LHCN-M2 (cell line): Measurements from ENCODE around the gene SLC35A3. TPM values are rescaled to one million over a fixed set of nuclear protein-coding genes. Genes with fewer than 3 reads are reported as not detected.

Experiments
- DNase-seq: peaks from one replicate; pipeline ENCODE4 v3.0.0-alpha.2; 2012; ENCODE audit warnings: low read depth
- total RNA-seq: library from RNA; depleted of rRNA; stranded (reverse); fragments of >200 nt; gene quantifications from 2 replicates; pipeline ENCODE4 v1.2.3, GENCODE V29; 2014; rRNA removed

SLC35A3 gene
- total RNA-seq, 1 experiment from 2014 or later = 32.0 TPM

DNA sequence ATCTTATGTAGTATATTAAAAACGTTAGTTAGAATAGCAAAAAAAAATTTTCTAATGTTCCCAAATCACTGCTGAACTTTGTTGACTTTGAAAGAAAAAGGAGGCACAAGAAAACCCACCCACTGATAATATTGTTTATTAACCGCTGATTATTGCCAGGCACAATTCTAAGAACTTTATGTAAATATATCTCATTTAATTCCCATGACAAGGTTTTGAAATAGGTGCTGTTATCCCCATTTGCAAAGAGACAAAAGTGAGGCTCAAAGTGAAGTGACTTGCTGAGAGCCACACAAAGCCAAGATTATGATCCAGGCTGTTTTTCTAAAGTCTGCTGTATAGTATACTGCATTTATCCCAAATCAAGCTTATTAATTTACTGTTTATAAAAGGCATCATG is 106.5 kb downstream of the SLC35A3 start:
- no peak for DNase-seq

DNA sequence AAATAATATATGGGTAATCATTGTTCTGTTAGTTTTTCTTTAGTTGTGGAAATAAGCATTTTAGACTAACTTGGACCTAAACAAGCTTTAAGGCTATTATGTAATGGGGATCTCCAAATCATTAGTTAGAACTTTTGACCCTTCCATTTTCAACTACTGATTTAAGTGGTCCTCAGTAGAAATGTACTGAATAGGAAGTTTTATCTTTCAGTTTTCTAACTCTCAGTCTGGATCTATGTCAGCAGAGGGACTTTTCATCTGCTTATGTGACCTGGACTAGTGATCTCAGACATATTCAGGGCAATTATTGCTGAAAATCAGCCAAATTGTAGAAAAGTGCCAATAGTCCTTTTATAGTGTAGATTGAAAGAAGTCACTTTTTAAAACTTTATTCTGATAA is 106.9 kb downstream of the SLC35A3 start:
- DNase-seq = no peak

DNA sequence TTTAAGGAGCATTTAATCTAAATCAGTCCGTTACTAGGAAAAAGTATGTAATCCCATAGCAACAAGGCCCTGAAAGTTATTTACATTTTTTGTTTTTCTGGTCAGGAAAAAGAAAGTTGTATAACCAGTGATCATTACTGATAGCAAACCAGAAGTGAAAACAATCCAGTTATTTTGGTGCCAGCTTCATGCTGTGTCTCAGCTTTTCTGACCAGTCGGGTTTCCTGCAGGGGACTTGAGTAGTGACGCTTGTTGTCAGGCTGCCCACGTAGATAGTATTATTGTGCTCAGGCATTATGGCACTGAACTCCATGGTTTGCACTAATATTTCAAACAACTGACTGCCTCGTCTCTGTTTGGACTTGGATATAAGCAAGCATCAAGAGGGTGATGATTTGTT is 107.7 kb downstream of the SLC35A3 start:
- no peak for DNase-seq

DNA sequence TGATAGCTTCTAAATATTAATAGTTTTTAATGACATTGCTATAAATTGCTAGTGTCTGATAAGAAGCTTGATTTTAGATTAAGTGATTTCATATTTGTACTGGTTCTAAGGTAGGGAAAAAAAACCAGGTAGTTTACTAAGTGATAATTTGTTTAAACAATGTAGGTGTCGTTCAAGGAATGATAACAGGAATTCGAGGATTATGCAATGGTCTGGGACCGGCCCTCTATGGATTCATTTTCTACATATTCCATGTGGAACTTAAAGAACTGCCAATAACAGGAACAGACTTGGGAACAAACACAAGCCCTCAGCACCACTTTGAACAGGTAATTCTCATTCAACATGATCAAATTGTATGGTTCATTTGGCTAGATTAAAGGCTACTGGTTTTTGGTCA is 110.5 kb downstream of the SLC35A3 start:
- DNase-seq = no peak

Other genes with a start within 250 kb of the SLC35A3 start
- 6.5 and 7.2 TPM in 2 replicates for gene FRRS1, start 203.4 kb upstream of the SLC35A3 start, total RNA-seq
- gene AGL, start 119.6 kb upstream of the SLC35A3 start, total RNA-seq = 4.1 and 5.5 TPM in 2 replicates
- gene SASS6, start 162.9 kb downstream of the SLC35A3 start, total RNA-seq = 8.5 and 8.8 TPM in 2 replicates
- 12.7 and 20.4 TPM in 2 replicates for gene TRMT13, start 163.2 kb downstream of the SLC35A3 start, total RNA-seq
- gene LRRC39, start 208.3 kb downstream of the SLC35A3 start, total RNA-seq = 0.19 and 0.34 TPM in 2 replicates